Activated naive CD4-positive, alpha-beta T cell treated with anti-CD3 and anti-CD28 coated beads, Interleukin-2, amount 50 U/mL, for 24 hours (primary cell): Measurements from ENCODE around the gene NBAS.
"Not testable (repeated sequence)": the region's sequence is repeated elsewhere in the genome, so short reads cannot be mapped to it uniquely, and the experiment has no call there.

Source experiments
- H3K27ac Mint-ChIP-seq: one replicate; pipeline ENCODE4 v1.8.0; 2021; ENCODE audit warnings: mild to moderate bottlenecking, mixed read lengths
- H3K27me3 Mint-ChIP-seq: one replicate; pipeline ENCODE4 v1.8.0; 2021; ENCODE audit warnings: mixed read lengths
- H3K36me3 Mint-ChIP-seq: one replicate; pipeline ENCODE4 v1.8.0; 2021; ENCODE audit warnings: mixed read lengths
- H3K4me1 Mint-ChIP-seq: one replicate; pipeline ENCODE4 v1.8.0; 2021; ENCODE audit warnings: mixed read lengths
- H3K4me3 Mint-ChIP-seq: one replicate; pipeline ENCODE4 v1.8.0; 2021; ENCODE audit warnings: mild to moderate bottlenecking, mixed read lengths
- H3K9me3 Mint-ChIP-seq: one replicate; pipeline ENCODE4 v1.8.0; 2021; ENCODE audit warnings: mixed read lengths

The NBAS gene

GRCh38 chr2:15410884-15411283 lies 150.2 kb downstream of the NBAS start:
- no peaks in the 10 kb centered on the region for H3K27me3 Mint-ChIP-seq
- peaks cover 36% of the 10 kb centered on the region for H3K36me3 Mint-ChIP-seq
- no peaks in the 10 kb centered on the region for H3K9me3 Mint-ChIP-seq
- no peak overlapping the region for H3K4me3 Mint-ChIP-seq
- peak overlapping the region; percentile 35 for H3K27ac Mint-ChIP-seq
- H3K4me1 Mint-ChIP-seq, result no peaks in the 10 kb centered on the region

GRCh38 chr2:15408759-15409158 lies 152.4 kb downstream of the NBAS start:
- Mint-ChIP-seq H3K4me1 (no peaks in the 10 kb centered on the region), H3K27me3 (no peaks in the 10 kb centered on the region), H3K4me3 (no peak overlapping the region), H3K36me3 (peaks cover 39% of the 10 kb centered on the region), H3K9me3 (no peaks in the 10 kb centered on the region), H3K27ac (no peak overlapping the region)

- no peaks in the 10 kb centered on the region for H3K4me1 Mint-ChIP-seq
- H3K4me3 Mint-ChIP-seq, result no peak overlapping the region
- H3K27ac Mint-ChIP-seq, result no peak overlapping the region
- no peaks in the 10 kb centered on the region for H3K9me3 Mint-ChIP-seq
- H3K36me3 Mint-ChIP-seq, result peaks cover 29% of the 10 kb centered on the region
- H3K27me3 Mint-ChIP-seq, result no peaks in the 10 kb centered on the region
These were observed 153.5 kb downstream of the NBAS start for GRCh38 chr2:15407666-15408065.

- H3K4me3 Mint-ChIP-seq, H3K27ac Mint-ChIP-seq: not testable (repeated sequence)
- H3K36me3 Mint-ChIP-seq, result peaks cover 25% of the 10 kb centered on the region
These were observed 156.6 kb downstream of the NBAS start for GRCh38 chr2:15404511-15404910.

GRCh38 chr2:15400240-15400826 lies 160.8 kb downstream of the NBAS start:
- Mint-ChIP-seq H3K27me3 (no peaks in the 10 kb centered on the region), H3K36me3 (peaks cover 24% of the 10 kb centered on the region), H3K4me3 (no peak overlapping the region), H3K9me3 (no peaks in the 10 kb centered on the region), H3K4me1 (no peaks in the 10 kb centered on the region), H3K27ac (no peak overlapping the region)

More at GRCh38 chr2:15404511-15404910, 156.6 kb downstream of the NBAS start:
- not testable (repeated sequence) for H3K4me1 Mint-ChIP-seq, H3K27me3 Mint-ChIP-seq, H3K9me3 Mint-ChIP-seq

- Mint-ChIP-seq H3K9me3 (no peaks in the 10 kb centered on the region), H3K4me3 (no peak overlapping the region), H3K4me1 (no peaks in the 10 kb centered on the region), H3K27ac (no peak overlapping the region), H3K36me3 (peaks cover 19% of the 10 kb centered on the region), H3K27me3 (no peaks in the 10 kb centered on the region)
These were observed 161.9 kb downstream of the NBAS start for GRCh38 chr2:15399241-15399640.

- H3K4me1 Mint-ChIP-seq, result no peaks in the 10 kb centered on the region
- no peak overlapping the region for H3K27ac Mint-ChIP-seq
- H3K36me3 Mint-ChIP-seq, result peaks cover 39% of the 10 kb centered on the region
- no peaks in the 10 kb centered on the region for H3K27me3 Mint-ChIP-seq
- H3K9me3 Mint-ChIP-seq, result no peaks in the 10 kb centered on the region
- H3K4me3 Mint-ChIP-seq, result no peak overlapping the region
These were observed 169.4 kb downstream of the NBAS start for GRCh38 chr2:15391751-15392150.

GRCh38 chr2:15389895-15390294 lies 171.2 kb downstream of the NBAS start:
- H3K27me3 Mint-ChIP-seq, result no peaks in the 10 kb centered on the region
- H3K36me3 Mint-ChIP-seq, result peaks cover 44% of the 10 kb centered on the region
- no peak overlapping the region for H3K27ac Mint-ChIP-seq
- H3K4me1 Mint-ChIP-seq, result no peaks in the 10 kb centered on the region
- no peak overlapping the region for H3K4me3 Mint-ChIP-seq
- H3K9me3 Mint-ChIP-seq, result no peaks in the 10 kb centered on the region

GRCh38 chr2:15389326-15389700 lies 171.8 kb downstream of the NBAS start:
- H3K4me3 Mint-ChIP-seq, result no peak overlapping the region
- no peaks in the 10 kb centered on the region for H3K27me3 Mint-ChIP-seq
- H3K36me3 Mint-ChIP-seq, result peaks cover 47% of the 10 kb centered on the region
- no peak overlapping the region for H3K27ac Mint-ChIP-seq
- H3K4me1 Mint-ChIP-seq, result no peaks in the 10 kb centered on the region
- H3K9me3 Mint-ChIP-seq, result no peaks in the 10 kb centered on the region

- H3K4me3 Mint-ChIP-seq, result no peak overlapping the region
- no peak overlapping the region for H3K27ac Mint-ChIP-seq
- no peaks in the 10 kb centered on the region for H3K27me3 Mint-ChIP-seq
- H3K9me3 Mint-ChIP-seq, result no peaks in the 10 kb centered on the region
- H3K36me3 Mint-ChIP-seq, result peaks cover 42% of the 10 kb centered on the region
- H3K4me1 Mint-ChIP-seq, result no peaks in the 10 kb centered on the region
These were observed 172.5 kb downstream of the NBAS start for GRCh38 chr2:15388406-15389325.

GRCh38 chr2:15385184-15385583 lies 175.9 kb downstream of the NBAS start:
- Mint-ChIP-seq H3K36me3 (peaks cover 31% of the 10 kb centered on the region), H3K27ac (no peak overlapping the region), H3K4me1 (no peaks in the 10 kb centered on the region), H3K4me3 (no peak overlapping the region), H3K27me3 (no peaks in the 10 kb centered on the region), H3K9me3 (no peaks in the 10 kb centered on the region)

GRCh38 chr2:15383695-15384350 lies 177.3 kb downstream of the NBAS start:
- H3K27me3 Mint-ChIP-seq, result no peaks in the 10 kb centered on the region
- no peaks in the 10 kb centered on the region for H3K9me3 Mint-ChIP-seq
- H3K4me1 Mint-ChIP-seq, result no peaks in the 10 kb centered on the region
- H3K27ac Mint-ChIP-seq, result no peak overlapping the region
- peaks cover 27% of the 10 kb centered on the region for H3K36me3 Mint-ChIP-seq
- H3K4me3 Mint-ChIP-seq, result no peak overlapping the region

GRCh38 chr2:15378148-15378908 lies 182.8 kb downstream of the NBAS start:
- Mint-ChIP-seq H3K9me3 (no peaks in the 10 kb centered on the region), H3K27me3 (no peaks in the 10 kb centered on the region), H3K36me3 (peaks cover 28% of the 10 kb centered on the region), H3K4me3 (no peak overlapping the region), H3K27ac (peak overlapping the region; percentile 57), H3K4me1 (peaks cover 8% of the 10 kb centered on the region)

GRCh38 chr2:15377202-15377601 lies 183.9 kb downstream of the NBAS start:
- Mint-ChIP-seq H3K27me3 (no peaks in the 10 kb centered on the region), H3K9me3 (no peaks in the 10 kb centered on the region), H3K27ac (no peak overlapping the region), H3K4me1 (peaks cover 8% of the 10 kb centered on the region), H3K4me3 (no peak overlapping the region), H3K36me3 (peaks cover 23% of the 10 kb centered on the region)

GRCh38 chr2:15372019-15372418 lies 189.1 kb downstream of the NBAS start:
- Mint-ChIP-seq H3K4me3 (no peak overlapping the region), H3K27ac (no peak overlapping the region), H3K36me3 (peaks cover 20% of the 10 kb centered on the region), H3K4me1 (no peaks in the 10 kb centered on the region), H3K27me3 (no peaks in the 10 kb centered on the region), H3K9me3 (no peaks in the 10 kb centered on the region)
